Breast epithelium (tissue), 4 donors: ENCODE results near the gene FUT2. TPM values are rescaled to one million over a fixed set of nuclear protein-coding genes. Genes with fewer than 3 reads are reported as not detected.

Source experiments
- DNase-seq, 2 donors: peaks; one replicate each; pipeline ENCODE4 v3.0.0-alpha.2; 2019; ENCODE audit warnings: low spot score in 2 of 2
- H3K27ac ChIP-seq, 2 donors: fragments of 200-600 bp; sonication (generic) in 1 of 2; one replicate each; pipeline ENCODE4 v1.5.1; 2016 to 2019; ENCODE audit warnings: mild to moderate bottlenecking in 1 of 2
- H3K27me3 ChIP-seq, 2 donors: fragments of 200-600 bp; sonication (generic) in 1 of 2; one replicate each; pipeline versions ENCODE4 v1.5.1 to v1.6.0; 2017 to 2019; ENCODE audit warnings: control low read depth in 1 of 2, mild to moderate bottlenecking in 1 of 2
- H3K36me3 ChIP-seq: fragments of 200-600 bp; one replicate; pipeline ENCODE4 v1.5.1; 2019
- H3K4me1 ChIP-seq, 2 donors: fragments of 200-600 bp; sonication (generic); one replicate each; pipeline ENCODE4 v1.5.1; 2016 to 2019; ENCODE audit warnings: control low read depth in 1 of 2
- H3K4me3 ChIP-seq, 3 donors: fragments of 200-600 bp; sonication (generic); 1 replicate in 2 of 3; 2 replicates in 1 of 3; pipeline ENCODE4 v1.5.1; 2016 to 2019; ENCODE audit warnings: mild to moderate bottlenecking in 3 of 3, moderate library complexity in 2 of 3
- H3K9me3 ChIP-seq, 2 donors: fragments of 200-600 bp; sonication (generic) in 1 of 2; one replicate each; pipeline ENCODE4 v1.5.1; 2016 to 2019; ENCODE audit warnings: control low read depth in 1 of 2
- POLR2A ChIP-seq: fragments of 450-650 bp; IDR thresholded peaks from one replicate; pipeline ENCODE4 v1.6.1; 2016; ENCODE audit warnings: antibody characterized with exemption, mild to moderate bottlenecking, moderate library complexity
- POLR2AphosphoS5 ChIP-seq, 3 donors: sonication (generic); formaldehyde crosslinking; IDR thresholded peaks; one replicate each; pipeline ENCODE4 v1.6.1; 2017; ENCODE audit warnings: antibody characterized with exemption in 3 of 3
- intact Hi-C: fragments of 100-400 bp; cut with DNase I; formaldehyde crosslinking; loops from one replicate; pipeline ENCODE4 v1.15.1; 2023; ENCODE audit warnings: low total_unique reads
- total RNA-seq, 3 donors: library from RNA; depleted of rRNA; stranded (reverse); fragments of >200 nt; gene quantifications; one replicate each; pipeline ENCODE4 v1.1.0, GENCODE V29; 2016
- TF ChIP-seq, protein P1 (sequence below), 3 donors: fragments of 450-650 bp; IDR thresholded peaks; one replicate each; pipeline ENCODE4 v1.5.1; 2016 to 2017; ENCODE audit warnings: antibody characterized with exemption in 3 of 3, mild to moderate bottlenecking in 3 of 3, moderate library complexity in 3 of 3

FUT2 gene
- total RNA-seq, 3 donors from 2014 or later: 2.6 to 5.9 TPM; not detected in 1

DNA sequence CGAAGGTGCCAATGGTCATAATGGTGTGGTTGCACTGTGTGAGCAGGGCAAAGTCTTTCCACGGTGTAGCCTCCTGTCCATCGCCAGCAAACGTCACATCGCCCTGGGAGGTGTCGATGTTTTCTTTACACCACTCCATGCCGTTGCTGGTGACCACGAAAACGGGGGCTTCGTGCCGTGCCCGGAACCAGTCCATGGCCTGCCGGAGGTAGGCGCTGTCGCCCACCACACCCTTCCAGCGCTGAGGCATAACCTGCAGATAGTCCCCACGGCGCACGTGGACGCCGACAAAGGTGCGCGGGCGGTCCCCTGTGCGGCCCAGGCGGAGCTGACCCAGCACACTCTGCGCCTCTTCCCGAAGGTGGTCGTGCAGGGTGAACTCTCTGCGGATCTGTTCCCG lies 54.6 kb downstream of the FUT2 start:
- no peak overlapping the region for H3K27ac ChIP-seq
- intact Hi-C loops: no loop called here
- no peaks in the 10 kb centered on the region for H3K36me3 ChIP-seq
- H3K4me1 ChIP-seq: no peaks in the 10 kb centered on the region
- no peaks in the 10 kb centered on the region for H3K27me3 ChIP-seq
- H3K9me3 ChIP-seq: no peaks in the 10 kb centered on the region
- TF ChIP-seq, protein P1, sequence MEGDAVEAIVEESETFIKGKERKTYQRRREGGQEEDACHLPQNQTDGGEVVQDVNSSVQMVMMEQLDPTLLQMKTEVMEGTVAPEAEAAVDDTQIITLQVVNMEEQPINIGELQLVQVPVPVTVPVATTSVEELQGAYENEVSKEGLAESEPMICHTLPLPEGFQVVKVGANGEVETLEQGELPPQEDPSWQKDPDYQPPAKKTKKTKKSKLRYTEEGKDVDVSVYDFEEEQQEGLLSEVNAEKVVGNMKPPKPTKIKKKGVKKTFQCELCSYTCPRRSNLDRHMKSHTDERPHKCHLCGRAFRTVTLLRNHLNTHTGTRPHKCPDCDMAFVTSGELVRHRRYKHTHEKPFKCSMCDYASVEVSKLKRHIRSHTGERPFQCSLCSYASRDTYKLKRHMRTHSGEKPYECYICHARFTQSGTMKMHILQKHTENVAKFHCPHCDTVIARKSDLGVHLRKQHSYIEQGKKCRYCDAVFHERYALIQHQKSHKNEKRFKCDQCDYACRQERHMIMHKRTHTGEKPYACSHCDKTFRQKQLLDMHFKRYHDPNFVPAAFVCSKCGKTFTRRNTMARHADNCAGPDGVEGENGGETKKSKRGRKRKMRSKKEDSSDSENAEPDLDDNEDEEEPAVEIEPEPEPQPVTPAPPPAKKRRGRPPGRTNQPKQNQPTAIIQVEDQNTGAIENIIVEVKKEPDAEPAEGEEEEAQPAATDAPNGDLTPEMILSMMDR (IDR thresholded peaks at IDR 0.05): no peak
- TF ChIP-seq POLR2A: no peak
- no peak for DNase-seq
- H3K4me3 ChIP-seq: no peak overlapping the region

DNA sequence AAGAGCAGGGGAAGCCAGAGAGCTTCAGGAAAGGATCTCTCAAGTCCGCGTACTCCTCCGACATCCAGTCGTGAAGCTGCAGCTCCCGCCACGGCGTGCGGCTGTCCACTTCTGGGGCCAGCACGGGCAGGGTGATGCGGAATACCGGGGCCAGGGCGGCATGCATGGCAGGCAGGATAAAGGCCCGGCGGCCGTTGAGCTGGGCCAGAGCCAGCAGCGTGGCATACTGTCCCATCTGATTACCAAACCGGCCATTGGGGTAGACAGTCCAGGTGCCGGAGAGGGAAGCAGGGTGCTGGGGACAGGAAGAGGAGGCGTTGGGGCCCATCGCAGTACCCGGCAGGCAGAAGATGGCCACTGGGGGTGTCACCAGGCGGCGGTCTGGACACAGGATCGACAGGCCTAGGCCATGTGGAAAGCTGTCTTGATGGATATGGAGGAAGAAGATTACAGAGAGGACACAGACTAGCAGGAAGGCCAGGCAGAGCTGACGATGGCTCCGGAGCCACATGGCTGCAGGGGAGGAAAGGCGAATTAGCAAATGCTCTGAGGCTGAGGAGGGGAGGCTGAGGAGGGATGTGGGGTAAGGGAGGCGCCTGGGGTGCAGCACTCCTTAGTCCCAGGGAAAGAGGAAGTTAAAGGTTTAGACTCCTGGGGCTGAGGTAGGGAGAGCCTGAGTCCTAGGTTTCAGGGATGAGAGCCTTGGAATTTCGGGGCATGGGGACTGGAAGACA lies 55.2 kb downstream of the FUT2 start:
- Histone ChIP-seq H3K36me3 (no peaks in the 10 kb centered on the region), H3K27ac (no peak overlapping the region), H3K27me3 (no peaks in the 10 kb centered on the region), H3K4me1 (no peaks in the 10 kb centered on the region), H3K4me3 (peak overlapping the region in 1 of 3 donors; percentile 67), H3K9me3 (no peaks in the 10 kb centered on the region)
- TF ChIP-seq POLR2AphosphoS5 (IDR thresholded peaks at IDR 0.05): no peak
- no peak for TF ChIP-seq POLR2A
- TF ChIP-seq, protein P1 (IDR thresholded peaks at IDR 0.05): no peak
- intact Hi-C loops: no loop called here
- no peak for DNase-seq

DNA sequence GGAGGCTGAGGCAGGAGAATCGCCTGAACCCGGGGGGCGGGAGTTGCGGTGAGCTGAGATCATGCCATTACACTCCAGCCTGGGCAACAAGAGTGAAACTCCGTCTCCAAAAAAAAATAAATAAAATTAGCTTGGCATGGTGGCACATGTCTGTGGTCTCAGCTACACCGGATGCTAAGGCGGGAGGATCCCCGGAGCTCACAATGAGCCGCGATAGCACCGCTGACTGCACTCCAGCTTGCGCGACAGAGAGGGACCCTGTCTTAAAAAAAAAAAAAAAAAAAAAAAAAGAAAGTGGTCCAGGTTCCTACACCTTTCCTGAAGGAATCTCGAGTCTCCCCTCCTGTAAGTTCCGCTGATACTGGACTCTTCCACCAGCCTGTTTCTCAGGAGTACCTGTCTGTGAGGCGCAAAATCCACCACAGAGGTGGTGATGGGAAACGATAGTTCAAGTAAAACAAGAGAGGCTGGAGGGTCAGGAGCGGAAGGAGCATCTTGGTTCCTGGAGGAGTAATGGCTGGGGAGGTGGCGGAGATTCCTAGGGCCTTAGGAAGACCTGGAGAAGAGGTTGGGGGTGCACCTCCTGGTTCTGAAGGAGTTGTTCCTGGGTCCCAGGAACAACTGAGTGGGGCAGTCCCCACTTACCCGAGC lies 56.2 kb downstream of the FUT2 start:
- TF ChIP-seq, protein P1 (IDR thresholded peaks at IDR 0.05): no peak
- no peak for TF ChIP-seq POLR2AphosphoS5 (IDR thresholded peaks at IDR 0.05)
- TF ChIP-seq POLR2A: no peak
- peak overlapping the region; percentile 39 to 67 (median 60) for H3K4me3 ChIP-seq
- no peak for DNase-seq
- no peaks in the 10 kb centered on the region for H3K4me1 ChIP-seq
- H3K9me3 ChIP-seq: no peaks in the 10 kb centered on the region
- H3K27ac ChIP-seq: peak overlapping the region; percentile 56 to 74
- no peaks in the 10 kb centered on the region for H3K27me3 ChIP-seq
- intact Hi-C loops: no loop called here
- H3K36me3 ChIP-seq: no peaks in the 10 kb centered on the region

DNA sequence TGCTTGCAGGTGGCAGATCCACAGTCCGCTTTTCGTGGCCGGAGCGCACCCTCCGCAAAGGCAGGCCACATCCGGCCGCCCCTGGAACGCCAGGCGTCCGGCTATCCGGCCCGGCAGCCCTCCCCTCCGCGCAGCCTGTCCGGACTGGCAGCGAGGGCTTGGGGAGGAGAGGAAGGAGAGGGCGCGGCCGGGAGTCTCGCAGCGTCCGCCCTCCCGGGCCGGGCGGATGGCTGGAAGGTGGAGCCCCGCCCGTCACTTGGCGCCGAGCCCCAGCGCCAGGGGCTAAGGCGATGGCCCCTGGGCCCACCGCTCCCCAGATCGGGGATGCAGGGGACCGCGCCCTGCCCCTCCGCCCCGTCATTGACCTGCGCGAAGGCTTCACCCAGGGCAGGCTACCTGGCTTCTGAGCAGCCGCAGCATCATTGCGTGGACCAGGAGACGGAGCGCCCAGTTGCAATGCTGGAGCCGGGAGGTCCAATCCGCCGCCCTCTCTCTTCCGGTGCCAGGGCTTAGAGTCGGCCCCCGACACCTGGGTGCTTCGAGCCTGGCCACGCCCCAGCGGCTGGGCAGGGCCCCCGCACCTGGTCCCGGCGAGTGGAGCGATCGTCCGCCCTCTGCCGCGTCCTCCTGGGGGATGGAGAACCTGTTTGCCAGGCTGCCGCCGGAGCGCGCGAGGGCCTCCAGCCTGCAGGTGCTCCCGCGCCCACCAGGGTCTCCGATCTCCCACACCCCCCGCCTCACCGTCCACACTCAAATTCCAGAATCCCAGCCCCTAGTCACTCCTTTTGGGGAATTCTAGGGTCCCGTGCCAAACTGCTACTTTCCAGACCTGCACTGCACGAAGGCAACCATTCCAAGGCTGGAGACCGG lies 57.0 kb downstream of the FUT2 start, which contains the start of gene FUT1:
Gene FUT1, minus strand, starts transcription at position 146 of the 870 bp plus-strand sequence. CDS start 1,360 bp downstream, outside the sequence.
- H3K4me3 ChIP-seq: peak within 1 kb of the TSS; percentile 39 to 67 (median 60)
- no peaks in the 10 kb centered on the region for H3K4me1 ChIP-seq
- TF ChIP-seq POLR2A (no peak), POLR2AphosphoS5 (IDR thresholded peaks at IDR 0.05) (peak in 1 of 3 donors; percentile 21)
- TF ChIP-seq, protein P1 (IDR thresholded peaks at IDR 0.05): peak in 2 of 3 donors; percentile 22 to 39
- no peaks in the 10 kb centered on the region for H3K36me3 ChIP-seq
- H3K27ac ChIP-seq: peak within 1 kb of the TSS; percentile 56 to 74
- intact Hi-C loops: no loop called here
- peak; percentile 87 to 88 for DNase-seq
- no peaks in the 10 kb centered on the region for H3K27me3 ChIP-seq
- no peaks in the 10 kb centered on the region for H3K9me3 ChIP-seq
